Measurements from ENCODE around the gene BBOX1.

The BBOX1 gene

DNA sequence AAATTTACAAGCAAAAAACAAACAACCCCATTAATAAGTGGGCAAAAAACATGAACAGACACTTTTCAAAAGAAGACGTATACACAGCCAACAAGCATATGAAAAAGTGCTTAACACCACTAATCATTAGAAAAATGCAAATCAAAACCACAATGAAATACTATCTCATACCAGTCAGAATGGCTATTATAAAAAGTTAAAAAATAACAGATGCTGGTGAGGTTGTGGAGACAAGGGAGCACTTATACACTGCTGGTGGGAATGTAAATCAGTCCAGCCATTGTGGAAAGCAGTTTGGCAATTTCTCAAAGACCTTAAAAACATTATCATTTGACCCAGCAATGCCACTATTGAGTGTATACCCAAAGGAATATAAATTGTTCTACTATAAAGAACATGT is 72.3 kb downstream of the BBOX1 start:
- H3K4me2 ChIP-seq (ENCODE audit: low read length): no peak overlapping the region
- H3F3A ChIP-seq (ENCODE audit: control insufficient read depth, insufficient read depth): no peaks in the 10 kb centered on the region
- no peaks in the 10 kb centered on the region for H3K4me1 ChIP-seq (ENCODE audit: control insufficient read depth, low read length)
- H3K27ac ChIP-seq (ENCODE audit: low read depth, low read length): no peak overlapping the region
- H4K20me1 ChIP-seq (ENCODE audit: control insufficient read depth, insufficient read depth, low read depth, low read length): no peaks in the 10 kb centered on the region
- H3K79me2 ChIP-seq (ENCODE audit: control insufficient read depth, low read length): no peaks in the 10 kb centered on the region
- TF ChIP-seq, protein P1, sequence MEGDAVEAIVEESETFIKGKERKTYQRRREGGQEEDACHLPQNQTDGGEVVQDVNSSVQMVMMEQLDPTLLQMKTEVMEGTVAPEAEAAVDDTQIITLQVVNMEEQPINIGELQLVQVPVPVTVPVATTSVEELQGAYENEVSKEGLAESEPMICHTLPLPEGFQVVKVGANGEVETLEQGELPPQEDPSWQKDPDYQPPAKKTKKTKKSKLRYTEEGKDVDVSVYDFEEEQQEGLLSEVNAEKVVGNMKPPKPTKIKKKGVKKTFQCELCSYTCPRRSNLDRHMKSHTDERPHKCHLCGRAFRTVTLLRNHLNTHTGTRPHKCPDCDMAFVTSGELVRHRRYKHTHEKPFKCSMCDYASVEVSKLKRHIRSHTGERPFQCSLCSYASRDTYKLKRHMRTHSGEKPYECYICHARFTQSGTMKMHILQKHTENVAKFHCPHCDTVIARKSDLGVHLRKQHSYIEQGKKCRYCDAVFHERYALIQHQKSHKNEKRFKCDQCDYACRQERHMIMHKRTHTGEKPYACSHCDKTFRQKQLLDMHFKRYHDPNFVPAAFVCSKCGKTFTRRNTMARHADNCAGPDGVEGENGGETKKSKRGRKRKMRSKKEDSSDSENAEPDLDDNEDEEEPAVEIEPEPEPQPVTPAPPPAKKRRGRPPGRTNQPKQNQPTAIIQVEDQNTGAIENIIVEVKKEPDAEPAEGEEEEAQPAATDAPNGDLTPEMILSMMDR (IDR thresholded peaks at IDR 0.05; ENCODE audit: low read depth, low read length, poor library complexity, severe bottlenecking): no peak
- TF ChIP-seq EZH2phosphoT487 (IDR thresholded peaks at IDR 0.05; ENCODE audit: borderline replicate concordance, low read length): no peak
- H3K36me3 ChIP-seq (ENCODE audit: control insufficient read depth, low read length): no peaks in the 10 kb centered on the region
- H3K9me3 ChIP-seq (ENCODE audit: control insufficient read depth, insufficient read depth, low read length): no peaks in the 10 kb centered on the region
- no peak overlapping the region for H3K4me3 ChIP-seq (ENCODE audit: low read length)
- H3K27me3 ChIP-seq (ENCODE audit: control insufficient read depth, low read length): no peaks in the 10 kb centered on the region
- H3K9me2 ChIP-seq (replicated peaks; ENCODE audit: control insufficient read depth, low read length): no peaks in the 10 kb centered on the region

DNA sequence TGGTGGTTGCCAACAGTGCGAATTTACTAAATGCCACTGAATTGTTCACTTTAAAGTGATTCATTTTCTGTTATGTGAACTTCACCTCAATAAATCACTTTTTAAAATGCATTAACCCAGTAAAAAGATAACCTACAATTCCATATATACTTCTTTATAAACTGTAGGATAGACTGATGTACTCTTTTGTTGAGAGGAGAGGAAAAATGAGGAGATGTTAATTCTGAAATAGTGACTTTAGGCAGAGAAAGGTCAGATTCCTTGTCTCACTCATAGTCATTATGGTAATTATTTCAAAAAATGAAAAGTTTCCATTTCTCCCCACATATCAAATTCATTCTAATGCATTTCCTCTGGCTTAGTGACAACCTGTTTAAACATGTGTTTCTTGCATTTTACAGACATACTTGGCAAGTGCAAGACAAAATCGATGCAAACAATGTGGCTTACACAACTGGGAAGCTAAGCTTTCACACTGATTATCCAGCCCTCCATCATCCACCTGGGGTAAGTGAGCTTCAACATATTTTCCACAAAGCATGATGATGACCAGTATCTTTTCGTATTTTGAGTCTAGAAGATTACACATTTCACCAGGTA is 74.5 kb downstream of the BBOX1 start:
- H3K4me2 ChIP-seq (ENCODE audit: low read length): no peak overlapping the region
- H3K4me1 ChIP-seq (ENCODE audit: control insufficient read depth, low read length): no peaks in the 10 kb centered on the region
- TF ChIP-seq EZH2phosphoT487 (IDR thresholded peaks at IDR 0.05; ENCODE audit: borderline replicate concordance, low read length): no peak
- TF ChIP-seq, protein P1 (IDR thresholded peaks at IDR 0.05; ENCODE audit: low read depth, low read length, poor library complexity, severe bottlenecking): no peak
- H3F3A ChIP-seq (ENCODE audit: control insufficient read depth, insufficient read depth): no peaks in the 10 kb centered on the region
- H3K79me2 ChIP-seq (ENCODE audit: control insufficient read depth, low read length): no peaks in the 10 kb centered on the region
- no peaks in the 10 kb centered on the region for H3K27me3 ChIP-seq (ENCODE audit: control insufficient read depth, low read length)
- H3K27ac ChIP-seq (ENCODE audit: low read depth, low read length): no peak overlapping the region
- no peaks in the 10 kb centered on the region for H3K36me3 ChIP-seq (ENCODE audit: control insufficient read depth, low read length)
- no peaks in the 10 kb centered on the region for H4K20me1 ChIP-seq (ENCODE audit: control insufficient read depth, insufficient read depth, low read depth, low read length)
- H3K9me3 ChIP-seq (ENCODE audit: control insufficient read depth, insufficient read depth, low read length): no peaks in the 10 kb centered on the region
- H3K4me3 ChIP-seq (ENCODE audit: low read length): no peak overlapping the region
- H3K9me2 ChIP-seq (replicated peaks; ENCODE audit: control insufficient read depth, low read length): no peaks in the 10 kb centered on the region

DNA sequence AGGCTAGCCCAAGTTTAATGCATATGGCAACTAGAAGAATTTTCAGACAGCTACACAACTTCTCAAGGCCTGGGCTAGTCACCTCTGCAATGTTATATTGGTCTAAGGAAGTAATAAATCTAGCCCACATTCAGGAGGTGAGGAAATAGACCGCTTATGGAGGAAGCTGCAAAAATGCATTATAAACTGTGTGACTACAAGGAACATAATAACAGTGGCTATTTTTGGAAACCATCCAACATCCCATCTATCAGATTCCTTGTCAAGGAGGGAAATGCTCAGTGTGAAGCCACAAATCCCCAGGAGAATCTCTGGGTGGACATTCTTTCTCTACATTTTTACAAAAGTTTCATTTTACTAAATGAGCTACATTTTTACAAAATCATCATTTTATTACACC is 76.1 kb downstream of the BBOX1 start:
- H3F3A ChIP-seq (ENCODE audit: control insufficient read depth, insufficient read depth): no peaks in the 10 kb centered on the region

More for the DNA sequence above, 76.1 kb downstream of the BBOX1 start:
- Histone ChIP-seq H4K20me1 (ENCODE audit: control insufficient read depth, insufficient read depth, low read depth, low read length) (no peaks in the 10 kb centered on the region), H3K4me2 (ENCODE audit: low read length) (no peak overlapping the region), H3K79me2 (ENCODE audit: control insufficient read depth, low read length) (no peaks in the 10 kb centered on the region), H3K9me2 (replicated peaks; ENCODE audit: control insufficient read depth, low read length) (no peaks in the 10 kb centered on the region), H3K36me3 (ENCODE audit: control insufficient read depth, low read length) (no peaks in the 10 kb centered on the region), H3K27ac (ENCODE audit: low read depth, low read length) (no peak overlapping the region), H3K27me3 (ENCODE audit: control insufficient read depth, low read length) (no peaks in the 10 kb centered on the region), H3K9me3 (ENCODE audit: control insufficient read depth, insufficient read depth, low read length) (no peaks in the 10 kb centered on the region), H3K4me1 (ENCODE audit: control insufficient read depth, low read length) (no peaks in the 10 kb centered on the region), H3K4me3 (ENCODE audit: low read length) (no peak overlapping the region)
- TF ChIP-seq, protein P1 (IDR thresholded peaks at IDR 0.05; ENCODE audit: low read depth, low read length, poor library complexity, severe bottlenecking): no peak
- no peak for TF ChIP-seq EZH2phosphoT487 (IDR thresholded peaks at IDR 0.05; ENCODE audit: borderline replicate concordance, low read length)
